NB4 (cell line): ENCODE results near the gene KCNJ10.

ENCODE experiments used
- DNase-seq: peaks from one replicate; pipeline ENCODE4 v3.0.0; 2010; ENCODE audit warnings: low read depth
- H3K4me3 ChIP-seq: one replicate; pipeline ENCODE4 v1.5.1; 2011; ENCODE audit warnings: mild to moderate bottlenecking, low read depth, low read length, moderate library complexity
- MYC ChIP-seq: IDR thresholded peaks from 2 replicates; pipeline ENCODE4 v1.6.1; 2011; ENCODE audit warnings: low read depth, low read length
- POLR2A ChIP-seq: IDR thresholded peaks from 2 replicates; pipeline ENCODE4 v1.6.1; 2011; ENCODE audit warnings: mild to moderate bottlenecking; ENCODE audit not compliant: insufficient read length; ENCODE audit errors: extremely low read depth
- TF ChIP-seq, protein P1 (sequence below): IDR thresholded peaks from one replicate; pipeline ENCODE4 v1.5.1; 2012; ENCODE audit warnings: low read depth, low read length
- TF ChIP-seq, protein P2 (sequence below): IDR thresholded peaks from 2 replicates; pipeline ENCODE4 v1.6.1; 2011; ENCODE audit warnings: low read depth, low read length

Gene KCNJ10

DNA sequence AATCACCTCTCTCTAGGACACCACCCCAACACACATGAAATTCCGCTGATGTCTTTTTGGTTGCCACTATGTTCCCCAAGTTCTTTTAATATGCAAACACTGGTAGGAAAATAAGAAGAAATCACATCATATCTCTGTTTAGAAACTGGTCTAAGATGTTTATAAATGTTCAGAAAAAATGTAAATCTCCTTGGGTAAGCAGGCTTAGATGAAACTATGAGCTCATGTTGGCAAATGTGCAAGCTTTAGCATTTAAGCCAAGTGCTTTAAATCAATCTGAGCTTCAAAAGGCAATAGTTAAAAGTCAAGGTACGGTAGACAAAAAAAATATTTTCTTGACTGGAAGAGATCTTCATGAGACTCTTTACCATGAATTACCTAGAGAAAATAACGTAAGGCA is 90.7 kb downstream of the KCNJ10 start:
- no peak overlapping the region for H3K4me3 ChIP-seq
- no peak for DNase-seq
- TF ChIP-seq, protein P1, sequence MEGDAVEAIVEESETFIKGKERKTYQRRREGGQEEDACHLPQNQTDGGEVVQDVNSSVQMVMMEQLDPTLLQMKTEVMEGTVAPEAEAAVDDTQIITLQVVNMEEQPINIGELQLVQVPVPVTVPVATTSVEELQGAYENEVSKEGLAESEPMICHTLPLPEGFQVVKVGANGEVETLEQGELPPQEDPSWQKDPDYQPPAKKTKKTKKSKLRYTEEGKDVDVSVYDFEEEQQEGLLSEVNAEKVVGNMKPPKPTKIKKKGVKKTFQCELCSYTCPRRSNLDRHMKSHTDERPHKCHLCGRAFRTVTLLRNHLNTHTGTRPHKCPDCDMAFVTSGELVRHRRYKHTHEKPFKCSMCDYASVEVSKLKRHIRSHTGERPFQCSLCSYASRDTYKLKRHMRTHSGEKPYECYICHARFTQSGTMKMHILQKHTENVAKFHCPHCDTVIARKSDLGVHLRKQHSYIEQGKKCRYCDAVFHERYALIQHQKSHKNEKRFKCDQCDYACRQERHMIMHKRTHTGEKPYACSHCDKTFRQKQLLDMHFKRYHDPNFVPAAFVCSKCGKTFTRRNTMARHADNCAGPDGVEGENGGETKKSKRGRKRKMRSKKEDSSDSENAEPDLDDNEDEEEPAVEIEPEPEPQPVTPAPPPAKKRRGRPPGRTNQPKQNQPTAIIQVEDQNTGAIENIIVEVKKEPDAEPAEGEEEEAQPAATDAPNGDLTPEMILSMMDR, result no peak
- TF ChIP-seq POLR2A, result no peak
- TF ChIP-seq, protein P2, sequence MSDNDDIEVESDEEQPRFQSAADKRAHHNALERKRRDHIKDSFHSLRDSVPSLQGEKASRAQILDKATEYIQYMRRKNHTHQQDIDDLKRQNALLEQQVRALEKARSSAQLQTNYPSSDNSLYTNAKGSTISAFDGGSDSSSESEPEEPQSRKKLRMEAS, result no peak

DNA sequence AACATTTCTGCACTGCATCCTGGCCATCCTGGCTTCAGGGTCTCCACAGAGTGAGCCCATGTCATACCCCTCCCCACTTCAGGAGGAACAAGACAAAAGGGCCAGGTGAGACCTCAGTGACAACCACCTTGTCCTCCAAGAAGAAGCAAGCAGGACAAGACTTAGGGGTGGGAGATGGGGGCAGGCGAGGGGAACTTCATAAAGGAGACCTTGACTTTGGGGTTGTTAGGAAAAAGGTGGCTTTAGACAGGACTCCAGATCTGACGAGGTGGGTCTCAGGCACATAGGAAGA is 91.9 kb downstream of the KCNJ10 start:
- H3K4me3 ChIP-seq, result no peak overlapping the region
- no peak for DNase-seq

DNA sequence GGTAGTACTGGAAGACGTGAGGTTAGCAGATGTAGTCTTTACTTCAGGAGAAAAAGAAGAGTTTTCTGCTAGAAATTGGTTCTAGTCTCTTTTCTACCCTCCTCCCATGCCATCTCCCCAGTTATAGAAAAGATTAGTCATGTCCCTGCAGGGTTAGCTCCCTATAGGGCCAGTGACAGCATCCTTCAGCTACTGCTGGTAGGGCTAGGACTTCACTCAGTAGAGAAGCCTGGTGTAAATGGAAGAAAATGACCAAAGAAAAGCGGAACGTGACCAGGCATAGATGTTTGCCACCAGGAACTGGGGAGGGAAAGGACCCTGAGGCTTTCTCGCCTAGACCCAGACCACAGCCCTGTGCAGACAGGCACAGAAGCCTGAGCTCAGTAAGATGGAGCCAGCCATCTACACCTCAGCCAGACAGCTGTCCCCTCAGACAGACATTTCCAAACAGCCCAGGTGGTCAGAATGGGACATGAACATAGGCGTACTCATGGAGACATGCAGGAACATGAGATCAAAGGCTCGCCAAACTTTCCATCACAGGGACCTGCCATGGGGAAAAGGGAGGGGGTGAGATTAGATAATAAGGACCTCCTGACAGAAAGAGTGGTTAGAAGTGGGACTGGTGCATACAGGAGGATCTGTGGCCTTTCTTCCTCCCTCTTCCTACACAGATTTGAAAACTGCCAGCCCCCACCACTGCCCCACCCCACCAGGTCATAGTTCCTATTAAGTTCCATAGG is 92.4 kb downstream of the KCNJ10 start:
- H3K4me3 ChIP-seq, result no peak overlapping the region
- TF ChIP-seq, protein P2, result no peak
- TF ChIP-seq POLR2A (no peak), MYC (no peak)
- TF ChIP-seq, protein P1, result no peak
- DNase-seq, result no peak

More for the DNA sequence above, 91.9 kb downstream of the KCNJ10 start:
- no peak for TF ChIP-seq POLR2A
- TF ChIP-seq MYC, result no peak
- TF ChIP-seq, protein P1, result no peak
- TF ChIP-seq, protein P2, result no peak

DNA sequence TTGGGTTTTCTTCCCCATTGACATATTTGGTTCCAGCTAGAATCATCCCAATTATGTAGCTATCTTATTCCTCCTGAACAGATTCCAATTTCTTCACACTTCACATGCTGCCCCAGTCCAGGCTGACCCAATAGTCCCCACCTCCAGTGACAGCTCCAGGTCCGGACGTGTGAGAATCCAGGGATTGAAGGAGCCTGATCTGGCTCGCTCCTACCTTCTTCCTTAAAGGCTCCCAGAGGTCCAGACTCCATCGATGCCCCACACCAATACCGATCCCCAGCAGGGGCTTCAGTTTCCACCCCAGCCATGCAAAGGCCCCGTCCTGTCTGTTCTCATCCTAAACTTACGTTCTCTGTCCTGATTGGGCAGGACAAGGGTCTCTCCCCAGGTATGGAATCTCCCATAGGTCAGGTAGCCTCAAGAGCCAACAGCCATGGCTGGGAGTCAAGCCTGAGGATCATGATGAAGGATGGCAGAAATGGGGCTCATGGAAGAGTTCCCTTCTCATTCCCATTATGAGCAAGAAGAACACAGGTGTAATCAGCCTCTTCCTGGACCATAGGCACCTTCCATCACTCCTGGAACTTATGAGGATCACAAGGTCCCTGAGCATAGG is 95.5 kb downstream of the KCNJ10 start:
- TF ChIP-seq POLR2A (no peak), MYC (no peak)
- TF ChIP-seq, protein P1, result no peak
- TF ChIP-seq, protein P2, result no peak
- no peak overlapping the region for H3K4me3 ChIP-seq
- no peak for DNase-seq

DNA sequence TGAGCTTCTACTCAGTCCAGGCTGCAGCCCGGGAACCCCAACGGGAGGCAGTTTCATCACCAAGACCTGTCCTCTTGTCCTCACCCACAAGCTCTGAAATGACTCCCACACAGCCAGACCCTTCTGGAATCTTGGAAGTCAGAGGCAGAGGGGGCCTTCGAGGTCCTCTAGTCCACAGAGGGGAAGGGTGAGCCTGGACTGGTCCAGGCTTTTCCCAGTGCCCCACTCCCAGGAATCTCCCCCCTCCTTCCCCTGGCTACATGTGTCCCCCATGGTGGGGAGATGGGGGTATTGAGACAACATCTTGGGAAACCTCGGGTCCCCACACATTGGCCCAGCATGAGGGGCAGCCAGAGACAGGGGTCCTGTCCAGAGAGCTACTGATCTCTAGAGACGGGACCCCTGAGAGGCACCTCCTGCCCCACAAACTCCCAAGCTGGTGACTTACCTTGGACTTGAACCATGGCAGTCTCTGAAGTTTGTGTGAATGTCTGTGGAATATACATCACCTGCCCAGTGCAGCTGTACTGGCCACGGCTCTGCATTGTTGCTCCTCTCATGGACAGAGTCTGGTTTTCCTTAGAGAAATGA is 96.5 kb downstream of the KCNJ10 start:
- TF ChIP-seq MYC (no peak), POLR2A (no peak)
- TF ChIP-seq, protein P1, result no peak
- TF ChIP-seq, protein P2, result no peak
- no peak for DNase-seq
- H3K4me3 ChIP-seq, result no peak overlapping the region
